ENCODE measurements around the gene EXOC8.

The EXOC8 gene, protein sequence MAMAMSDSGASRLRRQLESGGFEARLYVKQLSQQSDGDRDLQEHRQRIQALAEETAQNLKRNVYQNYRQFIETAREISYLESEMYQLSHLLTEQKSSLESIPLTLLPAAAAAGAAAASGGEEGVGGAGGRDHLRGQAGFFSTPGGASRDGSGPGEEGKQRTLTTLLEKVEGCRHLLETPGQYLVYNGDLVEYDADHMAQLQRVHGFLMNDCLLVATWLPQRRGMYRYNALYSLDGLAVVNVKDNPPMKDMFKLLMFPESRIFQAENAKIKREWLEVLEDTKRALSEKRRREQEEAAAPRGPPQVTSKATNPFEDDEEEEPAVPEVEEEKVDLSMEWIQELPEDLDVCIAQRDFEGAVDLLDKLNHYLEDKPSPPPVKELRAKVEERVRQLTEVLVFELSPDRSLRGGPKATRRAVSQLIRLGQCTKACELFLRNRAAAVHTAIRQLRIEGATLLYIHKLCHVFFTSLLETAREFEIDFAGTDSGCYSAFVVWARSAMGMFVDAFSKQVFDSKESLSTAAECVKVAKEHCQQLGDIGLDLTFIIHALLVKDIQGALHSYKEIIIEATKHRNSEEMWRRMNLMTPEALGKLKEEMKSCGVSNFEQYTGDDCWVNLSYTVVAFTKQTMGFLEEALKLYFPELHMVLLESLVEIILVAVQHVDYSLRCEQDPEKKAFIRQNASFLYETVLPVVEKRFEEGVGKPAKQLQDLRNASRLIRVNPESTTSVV

DNA sequence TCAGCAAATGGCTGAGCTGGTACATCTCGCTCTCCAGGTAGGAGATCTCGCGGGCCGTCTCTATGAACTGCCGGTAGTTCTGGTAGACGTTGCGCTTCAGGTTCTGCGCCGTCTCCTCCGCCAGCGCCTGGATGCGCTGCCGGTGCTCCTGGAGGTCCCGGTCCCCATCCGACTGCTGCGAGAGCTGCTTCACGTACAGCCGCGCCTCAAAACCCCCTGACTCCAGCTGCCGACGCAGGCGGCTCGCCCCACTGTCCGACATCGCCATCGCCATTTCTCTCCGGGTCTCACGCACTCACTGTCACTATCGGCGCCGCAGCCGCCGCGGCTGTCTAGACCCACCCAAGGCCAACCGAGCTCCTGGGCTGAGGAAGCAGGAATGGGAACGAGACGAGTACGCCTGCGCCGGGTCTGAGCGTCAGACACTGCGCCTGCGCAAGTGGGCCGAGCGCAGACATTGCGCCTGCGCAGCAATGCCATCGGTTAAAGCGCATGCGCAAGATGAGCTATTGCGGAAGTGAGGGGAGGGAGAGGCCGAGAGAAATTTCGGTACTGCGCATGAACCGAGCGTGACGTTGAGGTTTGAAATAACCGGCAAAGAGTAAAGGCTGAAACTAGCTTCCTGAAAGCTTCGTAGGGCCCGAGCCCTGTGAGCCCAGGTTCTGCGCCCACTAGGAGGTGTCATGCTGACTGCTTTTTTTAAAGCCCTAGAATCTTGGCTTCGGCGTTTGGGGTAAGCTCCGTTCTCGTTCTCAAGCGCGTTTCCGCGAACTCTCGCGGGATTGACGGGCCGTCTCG, at the start of gene EXOC8:
Gene EXOC8 (minus strand): TSS at position 381 of the 798 bp plus-strand sequence. CDS start 107 bp downstream, at position 274.
- peak; percentile 100 for DNase-seq (ENCODE audit: low spot score)

DNA sequence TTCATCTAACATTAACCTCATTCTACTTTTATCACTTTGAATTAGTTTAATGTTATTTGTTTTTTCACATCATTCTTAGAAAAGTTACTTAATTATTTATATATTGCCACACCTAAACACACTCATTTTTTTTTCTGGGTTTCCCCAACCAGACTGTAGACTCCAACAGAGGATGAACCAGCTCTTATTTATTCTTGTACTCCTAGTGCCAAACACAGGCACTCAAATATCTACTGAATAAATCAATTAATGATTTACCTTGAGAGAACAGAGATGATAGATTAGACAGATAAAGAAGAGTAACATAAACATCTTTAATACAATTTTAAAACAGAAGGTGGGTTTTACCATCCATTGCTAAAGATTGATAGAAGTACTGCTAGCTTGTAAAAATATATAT, 48.8 kb upstream of the EXOC8 start:
- DNase-seq (ENCODE audit: low spot score), result no peak

DNA sequence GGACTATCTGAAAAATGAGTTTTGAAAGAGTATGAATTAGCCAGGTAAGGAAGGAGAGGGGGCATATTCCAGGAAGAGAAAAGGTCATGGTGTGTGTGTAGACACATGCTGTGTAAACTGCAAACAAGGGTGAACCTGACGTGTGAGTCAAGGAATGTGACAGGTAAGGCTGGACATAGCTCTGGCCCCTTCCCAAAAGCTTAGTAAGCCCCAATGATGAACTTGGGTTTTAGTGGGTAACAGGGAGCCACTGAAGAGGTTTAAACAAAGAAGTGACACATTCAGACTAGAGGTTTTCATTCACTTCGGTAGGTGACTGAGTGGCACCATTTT, 47.7 kb upstream of the EXOC8 start:
- no peak for DNase-seq (ENCODE audit: low spot score)

DNA sequence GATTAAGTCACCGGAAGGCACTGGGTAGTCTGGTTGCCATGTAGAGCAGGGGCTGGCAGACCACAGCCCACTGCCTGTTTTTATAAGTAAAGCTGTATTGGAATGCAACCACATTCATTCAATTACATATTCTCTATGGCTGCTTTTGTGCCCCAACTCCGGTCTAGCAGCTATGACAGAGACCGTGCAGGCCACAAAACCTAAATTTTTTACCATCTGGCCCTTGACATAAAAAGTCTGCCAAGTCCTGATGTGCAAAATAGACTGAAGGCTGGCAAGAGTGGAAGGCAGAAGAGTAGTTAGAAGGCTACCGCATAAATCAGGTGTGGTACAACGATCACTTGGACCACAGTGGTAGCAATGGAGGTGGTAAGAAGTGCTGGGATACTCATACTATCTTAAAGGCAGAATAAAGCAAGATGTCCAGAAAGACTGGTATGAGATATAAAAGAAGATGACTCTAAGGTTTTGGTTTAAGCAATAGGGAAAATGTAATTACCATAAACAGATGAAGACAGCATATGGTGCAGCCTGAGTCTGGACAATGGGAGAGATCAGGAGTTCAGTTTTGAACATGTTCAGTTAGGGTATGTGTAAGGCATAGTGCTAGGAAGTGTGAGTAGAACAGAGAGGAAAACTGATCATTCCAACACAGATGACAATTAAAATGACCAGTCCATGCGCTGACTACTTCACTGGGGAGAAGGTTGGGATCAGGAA, 47.2 kb upstream of the EXOC8 start:
- no peak for DNase-seq (ENCODE audit: low spot score)

DNA sequence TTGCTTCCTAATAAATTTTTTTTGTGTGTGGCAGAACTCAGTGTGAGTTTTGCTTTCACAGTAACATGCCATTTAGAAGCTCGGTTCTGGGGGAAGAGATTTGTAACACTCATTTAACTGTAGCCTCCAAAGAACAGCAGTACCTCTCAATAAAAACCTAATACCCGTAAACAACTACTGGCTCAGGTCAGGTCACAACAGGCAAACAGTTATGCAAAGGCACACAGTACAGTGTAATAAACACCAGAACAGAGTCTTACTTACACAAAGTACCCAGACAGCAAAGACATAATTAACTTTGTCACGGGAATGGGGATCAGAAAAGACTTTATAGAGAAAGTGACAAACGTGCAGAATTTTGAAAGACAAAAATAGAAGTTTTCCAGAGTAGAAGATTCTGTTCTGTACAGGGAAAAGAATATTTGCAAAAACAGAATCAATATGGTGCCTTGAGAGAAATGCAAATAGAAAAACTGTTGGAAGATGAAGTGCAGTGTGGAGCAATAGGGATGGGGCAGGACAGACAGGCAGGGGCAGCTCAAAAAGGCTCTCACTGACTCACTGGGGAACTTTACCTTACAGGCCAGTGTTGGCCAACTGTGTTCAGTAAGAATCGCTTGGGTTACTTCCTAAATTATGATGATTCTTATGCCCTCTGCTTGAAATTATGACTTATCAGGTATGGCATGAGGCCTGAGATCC, 45.7 kb upstream of the EXOC8 start:
- no peak for DNase-seq (ENCODE audit: low spot score)

DNA sequence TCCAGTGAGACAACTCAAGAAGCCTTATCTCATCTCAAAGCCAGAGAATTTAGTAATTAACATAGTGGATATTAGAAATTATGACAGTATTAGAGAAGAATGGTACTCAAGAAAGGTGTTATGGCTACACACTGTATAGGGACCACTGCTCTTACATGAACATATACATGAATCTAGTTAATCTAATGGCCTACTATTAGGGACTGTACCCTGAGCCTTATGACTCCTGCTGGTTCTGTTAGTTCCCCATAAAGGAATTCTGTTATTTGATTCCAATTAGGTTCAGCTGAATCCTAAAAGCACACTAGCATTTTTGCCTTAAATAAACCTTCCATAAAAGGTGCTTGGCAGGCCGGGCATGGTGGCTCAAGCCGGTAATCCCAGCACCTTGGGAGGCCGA, 44.8 kb upstream of the EXOC8 start:
- no peak for DNase-seq (ENCODE audit: low spot score)

DNA sequence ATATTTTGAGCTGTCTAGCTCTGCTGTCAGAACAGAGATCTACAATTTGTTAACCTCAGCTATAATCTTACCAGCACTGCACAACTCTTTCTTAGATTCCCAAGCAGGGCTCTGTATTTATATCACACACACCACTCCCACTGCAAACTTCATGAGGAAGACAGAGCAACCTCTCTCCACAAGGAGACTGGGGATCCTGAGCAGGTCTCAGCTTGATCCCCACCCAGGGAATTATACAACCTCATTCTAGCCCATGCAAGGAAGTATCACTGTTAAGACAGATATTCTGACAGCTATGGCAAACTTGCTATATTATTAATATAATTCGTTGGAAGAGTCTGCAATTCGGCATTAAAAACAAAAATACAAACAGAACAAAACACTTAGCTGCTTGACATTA, 44.1 kb upstream of the EXOC8 start:
- DNase-seq (ENCODE audit: low spot score), result no peak

DNA sequence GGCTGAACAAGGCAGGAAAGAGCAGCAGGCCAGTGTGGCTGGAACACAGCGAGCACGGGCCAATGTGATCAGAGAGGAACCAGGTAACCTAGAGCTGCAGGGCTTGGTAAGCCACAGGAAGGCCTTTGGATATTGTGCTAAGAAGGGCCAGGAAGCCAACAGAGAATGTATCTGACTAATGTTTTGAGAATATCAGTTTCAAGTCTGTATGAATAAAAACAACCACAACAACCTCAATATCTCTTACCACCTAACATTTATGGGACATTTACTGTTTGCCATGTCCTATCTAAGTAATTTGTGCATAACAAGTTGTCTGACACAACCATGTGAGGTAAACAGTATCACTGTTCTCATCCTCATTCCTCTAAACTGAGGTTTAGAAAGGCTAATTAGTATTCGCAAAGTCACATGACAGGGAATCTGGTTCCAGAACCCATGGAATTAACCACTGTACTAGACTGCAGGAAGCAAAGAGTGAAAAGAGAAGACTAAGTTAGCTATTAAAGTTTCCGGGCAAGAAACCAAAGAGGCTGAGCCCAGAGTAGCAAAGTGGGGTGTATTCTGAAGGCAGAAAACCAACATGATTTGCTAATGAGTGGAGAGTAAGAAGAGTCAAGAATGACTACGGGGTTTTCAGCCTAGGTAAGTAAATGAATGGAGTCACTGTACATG, 39.4 kb upstream of the EXOC8 start:
- no peak for DNase-seq (ENCODE audit: low spot score)

DNA sequence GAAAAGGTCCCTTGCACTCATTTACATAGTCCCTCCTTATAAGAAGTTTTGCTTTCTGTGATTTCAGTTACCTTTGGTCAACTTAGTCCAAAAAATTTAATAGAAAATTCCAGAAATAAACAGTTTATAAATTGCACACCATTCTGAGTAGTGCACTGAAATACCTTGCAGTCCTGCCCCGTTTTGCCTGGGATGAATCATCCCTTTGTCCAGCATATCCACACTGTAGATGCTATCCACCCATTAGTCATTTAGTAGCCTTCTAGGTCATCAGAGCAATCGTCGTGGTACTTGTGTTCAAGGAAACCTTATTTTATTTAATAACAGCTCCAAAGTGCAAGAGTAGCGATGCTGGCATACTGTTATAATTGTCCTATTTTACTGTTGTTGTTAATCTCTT, 38.4 kb upstream of the EXOC8 start:
- DNase-seq (ENCODE audit: low spot score), result no peak

DNA sequence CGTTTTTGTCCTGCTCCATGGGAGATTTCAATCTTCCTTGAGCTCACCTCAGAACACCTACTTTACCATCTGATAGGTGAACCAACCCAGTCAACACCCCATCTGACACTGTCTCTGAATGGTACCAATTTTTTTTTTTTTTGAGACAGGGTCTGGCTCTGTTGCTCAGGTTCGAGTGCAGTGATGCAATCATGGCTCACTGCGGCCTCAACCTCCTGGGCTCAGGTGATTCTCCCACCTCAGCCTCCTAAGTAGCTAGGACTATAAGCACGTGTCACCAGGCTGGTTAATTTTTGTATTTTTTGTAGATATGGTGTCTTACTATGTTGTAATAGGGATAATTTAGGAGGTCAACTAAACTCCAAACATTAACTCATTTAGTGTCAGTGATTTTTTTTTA, 36.7 kb upstream of the EXOC8 start:
- DNase-seq (ENCODE audit: low spot score), result no peak

DNA sequence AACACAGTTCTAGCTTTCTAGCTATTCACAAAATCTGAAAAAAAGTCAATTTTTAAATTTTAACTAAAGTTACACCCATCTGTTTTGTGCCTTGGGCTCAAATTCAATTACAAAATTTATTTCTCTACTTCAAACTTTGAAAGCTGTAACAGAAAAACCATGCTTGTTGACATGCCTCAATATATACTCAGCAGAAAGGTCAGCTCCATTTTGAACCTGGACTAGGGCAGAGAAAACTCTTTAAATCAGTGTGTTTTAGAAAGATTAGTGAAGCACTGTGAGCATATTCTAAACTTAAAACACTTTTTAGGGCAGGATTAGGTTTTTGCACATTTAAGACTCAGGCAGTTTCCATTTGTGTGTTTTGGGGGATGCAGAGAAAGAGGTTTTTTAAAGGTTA, 34.8 kb upstream of the EXOC8 start:
- no peak for DNase-seq (ENCODE audit: low spot score)

DNA sequence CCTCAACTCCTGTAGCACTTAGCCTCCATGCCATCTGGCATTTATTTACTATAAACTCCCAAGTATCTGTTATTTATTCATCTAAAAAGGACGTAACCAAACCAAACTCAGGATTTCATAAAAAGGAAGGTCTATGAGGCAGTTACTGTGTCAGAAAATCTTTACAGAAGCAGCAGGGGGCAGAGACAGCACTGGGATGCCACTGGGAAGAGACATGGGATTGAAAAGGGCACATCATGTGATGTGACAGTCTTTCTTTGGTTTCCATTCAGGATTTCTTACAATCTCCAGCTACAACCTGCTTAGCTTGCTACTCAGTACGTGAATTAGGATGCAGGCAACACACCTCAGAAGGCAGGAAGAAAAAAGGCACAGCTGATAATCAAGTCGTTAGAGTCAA, 31.6 kb upstream of the EXOC8 start:
- DNase-seq (ENCODE audit: low spot score), result no peak

DNA sequence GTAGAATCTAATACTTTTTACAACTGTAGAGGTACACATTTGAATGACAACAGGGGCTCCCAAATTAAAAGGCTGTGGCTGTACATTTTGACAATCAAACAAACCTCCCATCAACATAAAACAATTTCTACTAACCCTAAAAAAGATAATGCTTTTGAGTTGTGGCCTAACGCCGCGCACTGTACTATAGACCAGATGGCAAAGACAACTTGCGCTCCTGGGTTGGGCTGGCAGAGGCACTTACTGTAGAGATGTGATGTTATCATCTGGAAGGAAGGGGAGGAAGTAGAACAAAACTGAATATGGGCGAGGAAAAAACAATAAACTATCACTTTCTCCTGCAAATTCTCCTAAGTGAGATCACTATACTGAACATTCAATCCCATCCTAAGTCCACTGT, 26.5 kb upstream of the EXOC8 start:
- no peak for DNase-seq (ENCODE audit: low spot score)

DNA sequence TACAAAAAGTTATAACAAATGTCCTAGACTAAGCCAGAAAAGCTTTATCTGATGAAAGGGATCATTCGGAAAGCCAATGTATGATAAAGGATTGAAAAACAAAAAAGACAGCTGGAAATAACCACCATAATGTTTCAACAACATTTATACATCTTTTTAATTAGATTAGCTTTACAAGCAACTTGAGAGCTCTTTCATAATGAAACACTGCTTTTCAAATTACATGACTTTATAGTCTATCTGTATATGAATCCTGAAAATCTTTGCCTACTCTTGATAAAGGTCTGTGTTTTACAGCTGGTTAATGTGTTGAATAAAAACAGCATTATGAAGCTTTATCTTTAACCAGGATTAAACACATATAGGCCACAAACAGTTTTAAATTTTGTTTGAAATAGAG, 26.0 kb upstream of the EXOC8 start:
- DNase-seq (ENCODE audit: low spot score), result no peak

DNA sequence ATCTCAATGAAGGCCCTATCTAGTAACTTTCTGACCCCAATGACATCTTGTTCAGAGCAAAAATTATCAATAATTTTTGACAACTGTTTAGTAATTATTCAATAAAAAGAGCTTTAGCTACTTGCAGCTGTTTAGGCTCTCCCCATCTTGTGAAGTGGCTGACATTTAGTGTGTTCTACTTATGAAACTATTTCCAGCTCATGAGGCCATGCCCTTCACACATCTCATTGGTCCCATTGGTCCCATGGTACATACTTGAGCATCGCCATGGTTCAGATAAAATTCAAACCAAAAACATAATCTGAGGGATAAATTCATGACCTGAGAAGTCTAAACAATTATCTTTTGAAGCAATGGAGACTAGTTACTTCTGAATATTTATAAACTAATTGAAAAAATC, 24.7 kb upstream of the EXOC8 start:
- no peak for DNase-seq (ENCODE audit: low spot score)

DNA sequence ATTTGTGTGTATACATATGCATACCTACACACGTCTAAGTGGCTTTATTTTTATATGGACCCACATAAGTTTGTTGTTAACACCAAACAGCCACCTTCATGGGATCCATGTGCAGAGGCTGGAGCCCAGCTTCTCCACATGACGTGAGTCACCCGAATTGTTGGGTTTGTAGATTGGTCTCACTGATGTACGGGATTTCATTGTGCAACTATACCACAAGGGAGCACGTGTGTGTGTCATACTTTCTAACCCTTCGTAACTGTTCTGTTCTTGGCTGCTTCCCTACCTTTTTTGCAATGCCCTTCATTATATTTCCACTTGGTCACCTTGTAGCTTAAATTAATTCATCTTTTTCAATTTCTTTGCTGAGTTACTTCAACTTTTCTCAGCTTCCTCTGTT, 21.5 kb upstream of the EXOC8 start:
- DNase-seq (ENCODE audit: low spot score), result no peak

DNA sequence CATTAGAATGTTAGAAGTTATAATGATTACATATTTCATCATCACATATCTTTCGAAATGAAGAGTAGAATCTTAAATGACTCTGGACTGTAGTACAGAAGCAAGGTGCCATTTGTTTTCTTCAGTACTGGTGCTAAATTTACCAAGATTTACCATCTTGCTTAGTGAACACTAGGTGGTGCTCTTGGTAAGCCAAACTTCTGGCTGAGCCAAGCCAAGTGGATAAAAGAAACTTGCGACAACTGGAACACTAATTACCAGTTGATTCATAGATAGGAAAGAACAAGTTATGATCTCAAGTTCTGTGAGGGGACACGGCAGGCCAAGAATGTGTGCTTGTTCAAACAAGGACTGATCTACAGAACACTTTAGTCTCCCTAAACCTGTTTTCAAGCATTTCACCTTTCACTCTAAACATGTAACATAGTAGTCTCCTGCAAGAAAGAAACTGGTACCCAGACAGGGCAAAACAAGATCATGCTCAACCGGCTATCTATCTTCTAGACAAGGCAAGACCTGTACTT, 20.2 kb upstream of the EXOC8 start:
- peak; percentile 65 for DNase-seq (ENCODE audit: low spot score)

DNA sequence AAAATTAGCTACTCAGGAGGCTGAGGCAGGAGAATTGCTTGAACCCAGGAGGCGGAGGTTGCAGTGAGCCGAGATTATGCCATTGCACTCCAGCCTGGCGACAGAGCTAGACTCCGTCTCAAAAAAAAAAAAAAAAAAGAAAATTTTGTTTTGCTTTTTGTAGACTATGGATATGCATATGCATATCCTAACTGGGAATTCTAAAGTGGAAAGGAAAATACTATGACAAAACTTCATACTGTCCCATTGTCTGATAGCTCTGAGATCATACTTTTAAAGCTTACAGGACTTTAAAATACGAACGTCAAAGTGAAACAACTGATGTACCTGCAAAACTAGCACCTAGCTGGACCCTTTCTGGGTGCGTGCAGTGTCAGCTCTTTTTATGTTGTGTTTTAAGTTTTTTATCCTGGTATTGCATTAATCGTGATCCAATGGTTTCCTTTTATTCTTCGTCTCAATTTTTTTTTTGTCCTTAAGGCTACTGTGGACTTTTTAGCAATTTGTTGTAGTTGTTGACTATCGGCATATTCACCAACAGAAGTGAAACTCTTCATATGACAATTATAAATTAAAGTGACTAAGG, 19.6 kb upstream of the EXOC8 start:
- no peak for DNase-seq (ENCODE audit: low spot score)

DNA sequence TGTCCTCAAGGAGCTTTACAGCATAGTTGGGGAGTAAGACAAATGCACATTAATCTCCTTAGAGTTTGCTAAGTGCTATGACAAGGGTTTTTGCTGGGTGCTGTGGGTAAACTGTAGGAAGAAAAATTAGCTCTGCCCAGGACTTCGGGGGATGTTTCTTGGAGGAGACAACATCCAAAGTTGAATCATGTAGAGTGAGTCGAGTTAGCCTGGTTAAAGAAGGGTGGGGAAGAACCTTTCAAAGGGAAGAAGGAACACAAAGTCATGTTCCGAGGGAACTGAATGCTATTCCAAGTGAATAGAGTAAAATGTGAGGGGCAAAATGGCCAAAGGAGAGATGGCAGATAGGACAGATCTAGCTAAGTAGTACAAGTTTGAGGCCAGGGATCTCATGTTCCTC, 17.5 kb upstream of the EXOC8 start:
- DNase-seq (ENCODE audit: low spot score), result no peak

DNA sequence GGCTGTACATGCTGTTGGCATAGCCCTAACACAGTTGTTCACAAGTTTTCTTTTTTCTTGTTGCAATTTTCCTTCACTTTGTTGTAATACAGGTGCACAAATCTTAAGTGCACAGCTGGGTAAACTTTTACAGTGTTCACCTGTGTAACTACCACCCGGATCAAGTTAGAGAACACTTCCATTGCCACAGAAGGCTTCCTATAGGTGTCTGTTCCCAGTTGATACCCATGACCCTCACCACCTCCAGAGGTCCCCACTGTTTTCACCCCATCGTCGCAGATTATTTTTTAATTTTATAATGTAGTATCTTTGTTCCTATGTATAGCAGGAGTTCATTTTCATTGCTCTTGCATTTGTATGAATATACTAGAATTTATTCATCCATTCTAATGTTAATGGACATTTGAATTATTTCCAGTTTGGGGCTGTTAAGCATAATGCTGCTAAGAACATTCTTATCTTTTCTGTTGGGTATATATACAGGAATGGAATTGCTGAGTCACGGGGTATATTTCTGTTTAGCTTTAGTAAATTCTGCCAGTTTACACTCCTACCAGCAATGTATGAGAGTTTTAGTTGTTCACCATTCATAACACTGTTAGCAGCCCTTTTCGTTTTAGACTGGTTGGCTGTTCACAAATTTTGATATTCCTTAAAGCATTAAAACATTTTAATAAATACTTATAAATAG, 16.8 kb upstream of the EXOC8 start:
- no peak for DNase-seq (ENCODE audit: low spot score)
